GM12878 (cell line): Measurements from ENCODE around the gene SLC35A2.

Source experiments
- CREB1 ChIP-seq: IDR thresholded peaks from 2 replicates; pipeline ENCODE4 v1.6.1; 2012; ENCODE audit warnings: low read depth, mild to moderate bottlenecking, inconsistent platforms
- ESRRA ChIP-seq: IDR thresholded peaks from 2 replicates; pipeline ENCODE4 v1.6.1; 2012; ENCODE audit warnings: mild to moderate bottlenecking, low read length, improper control_type of control experiment

DNA sequence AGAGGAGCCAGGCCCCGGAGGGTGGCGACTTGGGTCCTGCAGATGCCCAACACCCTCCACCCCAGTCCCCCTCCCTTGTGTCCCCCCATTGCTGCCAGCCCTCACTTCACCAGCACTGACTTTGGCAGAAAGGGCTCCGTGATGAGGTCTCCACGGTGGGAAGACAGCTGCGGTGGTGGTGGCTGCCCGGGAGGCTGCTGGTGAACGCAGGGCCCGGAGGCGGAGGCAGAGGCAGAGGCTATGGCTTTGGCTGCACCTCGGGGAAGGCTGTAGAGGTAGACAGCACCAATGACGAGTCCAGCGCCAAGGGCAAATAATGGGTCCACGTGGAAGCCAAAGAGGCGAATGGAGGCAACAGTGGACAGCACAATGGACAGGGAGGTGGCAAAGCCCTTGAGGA, 6.8 kb downstream of the SLC35A2 start:
- no peak for TF ChIP-seq ESRRA
- TF ChIP-seq CREB1, result no peak
